A549 (cell line): ENCODE results near the gene GORASP2. TPM values are rescaled to one million over a fixed set of nuclear protein-coding genes. Genes with fewer than 3 reads are reported as not detected.

Source experiments
- ATAC-seq, 2 experiments: fragments of 200-7000 bp in 1 of 2; fragments of >200 bp in 1 of 2; cut with Nextera tagmentation in 1 of 2; cut with Tn5 transposase in 1 of 2; 3 replicates each; pipeline versions ENCODE4 v1.8.0 to v1.9.1; 2018 to 2020; ENCODE audit warnings: mild to moderate bottlenecking in 1 of 2, moderate library complexity in 1 of 2
- CTCF ChIA-PET: fragments of 300-600 bp; sonication (Branson Sonifier 250); formaldehyde crosslinking; extraction: SDS; loops from one replicate; lab custom pipeline; 2021; ENCODE audit warnings: antibody characterized with exemption, inconsistent platforms; lab: Yijun Ruan, JAX
- POLR2A ChIA-PET: fragments of 350-600 bp; formaldehyde crosslinking; extraction: SDS; loops from one replicate; lab custom pipeline; 2021; ENCODE audit warnings: antibody characterized with exemption, inconsistent platforms; lab: Yijun Ruan, JAX
- DNase-seq, 2 experiments: peaks; one replicate each; pipeline versions ENCODE4 v3.0.0 to v3.0.0-alpha.2; 2011 to 2016; ENCODE audit warnings: low read depth in 1 of 2, low spot score in 1 of 2
- FAIRE-seq: peaks from 2 replicates; lab custom pipeline; 2011; peaks lifted over from hg19 to GRCh38; lab: Jason Lieb, UNC
- H3K27ac ChIP-seq, 2 experiments: fragments of >200 bp; sonication (Bioruptor Twin); formaldehyde crosslinking; 3 replicates each; pipeline ENCODE4 v1.5.1; 2016 to 2017
- H3K4me1 ChIP-seq: fragments of >200 bp; sonication (Bioruptor Twin); formaldehyde crosslinking; 3 replicates; pipeline ENCODE4 v1.6.1; 2016
- H3K4me2 ChIP-seq: fragments of >200 bp; sonication (Bioruptor Twin); formaldehyde crosslinking; 3 replicates; pipeline ENCODE4 v1.6.1; 2016
- H3K4me3 ChIP-seq: fragments of >200 bp; sonication (Bioruptor Twin); formaldehyde crosslinking; 3 replicates; pipeline ENCODE4 v1.5.1; 2016
- H3K9me3 ChIP-seq: fragments of >200 bp; sonication (Bioruptor Twin); formaldehyde crosslinking; 3 replicates; pipeline ENCODE4 v1.6.1; 2016
- BCL3 ChIP-seq: fragments of >200 bp; sonication (Bioruptor Twin); formaldehyde crosslinking; IDR thresholded peaks from 3 replicates; pipeline ENCODE4 v1.6.1; 2016
- CHD2 ChIP-seq: fragments of 150-350 bp; IDR thresholded peaks from 2 replicates; pipeline ENCODE4 v1.6.1; 2014; ENCODE audit warnings: low read length; ENCODE audit not compliant: partially characterized antibody
- CHD4 ChIP-seq: fragments of 200-600 bp; sonication (generic); IDR thresholded peaks from 2 replicates; pipeline ENCODE4 v1.6.1; 2016; ENCODE audit warnings: antibody characterized with exemption, mild to moderate bottlenecking, borderline replicate concordance
- FOXS1 ChIP-seq: fragments of 250-450 bp; sonication (Bioruptor Pico); IDR thresholded peaks from 2 replicates; pipeline ENCODE4 v1.5.0; 2020; ENCODE audit warnings: mild to moderate bottlenecking, moderate library complexity
- HOXA7 ChIP-seq: fragments of 250-450 bp; sonication (Bioruptor Pico); IDR thresholded peaks from 2 replicates; pipeline ENCODE4 v1.5.0; 2020; ENCODE audit warnings: mild to moderate bottlenecking, moderate library complexity
- JUNB ChIP-seq: fragments of >200 bp; sonication (Bioruptor Twin); formaldehyde crosslinking; IDR thresholded peaks from 2 replicates; pipeline ENCODE4 v1.6.1; 2016
- KDM5A ChIP-seq: fragments of 200-600 bp; sonication (generic); IDR thresholded peaks from 2 replicates; pipeline ENCODE4 v1.6.1; 2016; ENCODE audit warnings: antibody characterized with exemption, mild to moderate bottlenecking
- MYC ChIP-seq: IDR thresholded peaks from 2 replicates; pipeline ENCODE4 v1.6.1; 2012; ENCODE audit warnings: mild to moderate bottlenecking, inconsistent platforms, low read length, improper control_type of control experiment, borderline replicate concordance
- NPAS2 ChIP-seq: fragments of 250-450 bp; sonication (Bioruptor Pico); IDR thresholded peaks from 2 replicates; pipeline ENCODE4 v1.8.0; 2022; ENCODE audit warnings: mild to moderate bottlenecking, moderate library complexity, borderline replicate concordance
- PHF8 ChIP-seq: fragments of 200-600 bp; sonication (generic); IDR thresholded peaks from 2 replicates; pipeline ENCODE4 v1.6.1; 2016; ENCODE audit warnings: low read depth, mild to moderate bottlenecking, antibody characterized with exemption, moderate library complexity, borderline replicate concordance
- POLR2A ChIP-seq: IDR thresholded peaks from 2 replicates; pipeline ENCODE4 v1.6.1; 2012; ENCODE audit warnings: mild to moderate bottlenecking, low read length
- RCOR1 ChIP-seq: fragments of 150-350 bp; IDR thresholded peaks from 2 replicates; pipeline ENCODE4 v1.6.1; 2014; ENCODE audit warnings: antibody characterized with exemption, low read length, low read depth
- RFX5 ChIP-seq: fragments of 450-650 bp; IDR thresholded peaks from 2 replicates; pipeline ENCODE4 v1.7.1; 2014; ENCODE audit warnings: antibody characterized with exemption, mild to moderate bottlenecking, moderate library complexity
- SMC3 ChIP-seq: fragments of >200 bp; sonication (Bioruptor Twin); formaldehyde crosslinking; IDR thresholded peaks from 3 replicates; pipeline ENCODE4 v1.6.1; 2018; ENCODE audit warnings: inconsistent platforms
- SREBF2 ChIP-seq: fragments of 450-650 bp; IDR thresholded peaks from 2 replicates; pipeline ENCODE4 v1.6.1; 2014; ENCODE audit warnings: mild to moderate bottlenecking, moderate library complexity
- TP53 ChIP-seq: fragments of 250-450 bp; sonication (Bioruptor Pico); IDR thresholded peaks from 2 replicates; pipeline ENCODE4 v1.5.0; 2021; ENCODE audit warnings: mild to moderate bottlenecking, moderate library complexity
- ZC3H11A ChIP-seq: fragments of 450-650 bp; IDR thresholded peaks from 2 replicates; pipeline ENCODE4 v1.6.1; 2014; ENCODE audit warnings: antibody characterized with exemption, mild to moderate bottlenecking
- ZFP36 ChIP-seq: fragments of 450-650 bp; IDR thresholded peaks from 2 replicates; pipeline ENCODE4 v1.6.1; 2014; ENCODE audit warnings: borderline replicate concordance; ENCODE audit not compliant: partially characterized antibody
- ZNF302 ChIP-seq: fragments of 250-450 bp; sonication (Bioruptor Pico); IDR thresholded peaks from 2 replicates; pipeline ENCODE4 v1.9.0; 2021; ENCODE audit warnings: inconsistent platforms, mild to moderate bottlenecking, moderate library complexity
- WGBS: methylation state at CpG from one replicate; pipeline ENCODE4 v1.1.6; 2017; ENCODE audit errors: missing lambda C conversion rate; 5-methylcytosine and 5-hydroxymethylcytosine counted together
- polyA plus RNA-seq, 4 experiments: library from polyadenylated mRNA; depleted of rRNA in 3 of 4; stranded (reverse); fragments of >200 nt; fragmentation: RNase III in 1 of 4; extraction: RNeasy Plus Mini Kit Qiagen cat#74134 plus additional on column Dnase treatment in 1 of 4; gene quantifications; 2 replicates in 3 of 4; 3 replicates in 1 of 4; pipeline ENCODE4 v1.2.3, GENCODE V29; 2011 to 2017
- TF ChIP-seq, protein P1 (sequence below): fragments of 200-600 bp; sonication (generic); IDR thresholded peaks from 2 replicates; pipeline ENCODE4 v1.6.1; 2016; ENCODE audit warnings: antibody characterized with exemption, mild to moderate bottlenecking, moderate library complexity

Gene GORASP2
- polyA plus RNA-seq, 2 of the 4 experiments (the other 2 are of a cell fraction): 90.5 to 179 TPM

DNA sequence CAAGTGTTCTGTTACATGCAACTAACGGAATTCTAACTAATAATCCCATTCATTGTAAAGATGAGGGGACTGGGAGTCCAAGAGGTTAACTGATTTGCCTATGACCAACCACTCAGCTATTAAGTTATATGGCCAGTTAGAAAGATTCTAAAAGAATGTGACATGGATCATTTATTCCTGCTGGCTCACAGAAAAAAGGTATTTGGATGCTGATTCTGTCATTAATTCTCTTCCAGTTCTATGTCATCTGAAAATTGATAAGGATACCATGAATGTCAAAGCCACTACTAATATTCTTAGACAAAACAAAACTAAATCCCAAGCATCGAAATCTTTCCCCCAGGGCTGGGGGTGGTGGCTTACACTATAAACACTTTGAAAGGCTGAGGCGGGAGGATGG lies 41.2 kb upstream of the GORASP2 start:
- no peak for DNase-seq
- CTCF ChIA-PET: interaction anchor here (1.1 kb wide), 1 partner anchor 76 kb away, joined by 3 read pairs; no protein-coding TSS in a partner anchor
- Histone ChIP-seq H3K9me3 (0 out of 3 replicates have a peak, but pooled peaks cover 3% of the 10 kb centered on the region), H3K4me1 (no peaks in the 10 kb centered on the region), H3K4me2 (no peak overlapping the region)
- WGBS: 7% methylated on average over 3 of the region's 3 CpGs
- POLR2A ChIA-PET: no interaction called here
- TF ChIP-seq NPAS2 (CRISPR knock-in tag) (no peak), RCOR1 (no peak), KDM5A (no peak), POLR2A (no peak), RFX5 (no peak), ZNF302 (CRISPR knock-in tag) (no peak)
- TF ChIP-seq, all 56 proteins: peak for 0
- ATAC-seq: no peak
- FAIRE-seq: no peak
- Histone ChIP-seq H3K27ac (no peak overlapping the region), H3K4me3 (no peak overlapping the region)

GRCh38 chr2:170891893-170892292 lies 37.2 kb upstream of the GORASP2 start:
- H3K9me3 ChIP-seq: 0 out of 3 replicates have a peak, but pooled peaks cover 3% of the 10 kb centered on the region
- ChIA-PET CTCF (interaction anchor here (1.4 to 1.5 kb wide), 2 partner anchors 20 to 37 kb away, joined by 3 to 4 read pairs; partner anchors contain the start of gene GORASP2), POLR2A (no interaction called here)
- H3K4me1 ChIP-seq: no peaks in the 10 kb centered on the region
- DNase-seq: no peak
- no peak overlapping the region for H3K27ac ChIP-seq
- no peak overlapping the region for H3K4me2 ChIP-seq
- WGBS: 63% methylated on average over 4 of the region's 4 CpGs
- ATAC-seq: no peak
- FAIRE-seq: no peak
- H3K4me3 ChIP-seq: no peak overlapping the region
- TF ChIP-seq, protein P1, sequence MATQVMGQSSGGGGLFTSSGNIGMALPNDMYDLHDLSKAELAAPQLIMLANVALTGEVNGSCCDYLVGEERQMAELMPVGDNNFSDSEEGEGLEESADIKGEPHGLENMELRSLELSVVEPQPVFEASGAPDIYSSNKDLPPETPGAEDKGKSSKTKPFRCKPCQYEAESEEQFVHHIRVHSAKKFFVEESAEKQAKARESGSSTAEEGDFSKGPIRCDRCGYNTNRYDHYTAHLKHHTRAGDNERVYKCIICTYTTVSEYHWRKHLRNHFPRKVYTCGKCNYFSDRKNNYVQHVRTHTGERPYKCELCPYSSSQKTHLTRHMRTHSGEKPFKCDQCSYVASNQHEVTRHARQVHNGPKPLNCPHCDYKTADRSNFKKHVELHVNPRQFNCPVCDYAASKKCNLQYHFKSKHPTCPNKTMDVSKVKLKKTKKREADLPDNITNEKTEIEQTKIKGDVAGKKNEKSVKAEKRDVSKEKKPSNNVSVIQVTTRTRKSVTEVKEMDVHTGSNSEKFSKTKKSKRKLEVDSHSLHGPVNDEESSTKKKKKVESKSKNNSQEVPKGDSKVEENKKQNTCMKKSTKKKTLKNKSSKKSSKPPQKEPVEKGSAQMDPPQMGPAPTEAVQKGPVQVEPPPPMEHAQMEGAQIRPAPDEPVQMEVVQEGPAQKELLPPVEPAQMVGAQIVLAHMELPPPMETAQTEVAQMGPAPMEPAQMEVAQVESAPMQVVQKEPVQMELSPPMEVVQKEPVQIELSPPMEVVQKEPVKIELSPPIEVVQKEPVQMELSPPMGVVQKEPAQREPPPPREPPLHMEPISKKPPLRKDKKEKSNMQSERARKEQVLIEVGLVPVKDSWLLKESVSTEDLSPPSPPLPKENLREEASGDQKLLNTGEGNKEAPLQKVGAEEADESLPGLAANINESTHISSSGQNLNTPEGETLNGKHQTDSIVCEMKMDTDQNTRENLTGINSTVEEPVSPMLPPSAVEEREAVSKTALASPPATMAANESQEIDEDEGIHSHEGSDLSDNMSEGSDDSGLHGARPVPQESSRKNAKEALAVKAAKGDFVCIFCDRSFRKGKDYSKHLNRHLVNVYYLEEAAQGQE: no peak
- no peak for TF ChIP-seq HOXA7 (CRISPR knock-in tag)
- no peak for TF ChIP-seq ZC3H11A
- no peak for TF ChIP-seq TP53
- TF ChIP-seq MYC: no peak
- TF ChIP-seq RCOR1: no peak

DNA sequence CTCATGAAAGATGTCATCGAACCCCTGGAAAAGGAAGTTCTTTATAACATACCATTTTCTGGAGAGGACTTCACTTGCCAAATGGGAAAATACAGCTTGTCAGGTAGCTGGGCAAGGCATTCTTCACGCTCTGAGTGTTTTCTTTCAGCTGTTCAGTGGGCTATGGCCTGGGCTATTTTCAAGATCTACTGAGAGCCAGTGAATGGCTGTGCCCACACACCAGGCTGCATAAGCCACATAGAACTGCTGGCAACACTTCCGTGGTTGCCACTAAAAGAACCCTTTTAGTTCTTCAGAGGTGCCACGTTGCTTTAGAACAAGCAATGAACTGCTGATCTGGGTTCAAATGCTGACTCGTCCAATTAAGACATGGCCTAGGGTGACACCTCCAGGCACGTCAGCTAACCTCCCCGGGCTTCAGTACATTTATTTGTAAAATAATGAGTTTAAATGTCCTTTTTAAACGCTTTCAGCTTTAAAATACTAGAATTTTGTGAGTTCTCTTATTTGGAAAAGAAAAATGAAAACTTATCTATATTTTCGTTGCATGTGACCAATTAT lies 36.6 kb upstream of the GORASP2 start:
- 27% methylated on average over 9 of the region's 9 CpGs for WGBS
- H3K9me3 ChIP-seq: 0 out of 3 replicates have a peak, but pooled peaks cover 3% of the 10 kb centered on the region
- DNase-seq (no peak), FAIRE-seq (no peak), ATAC-seq (no peak)
- ChIA-PET POLR2A (no interaction called here), CTCF (interaction anchor here (1.5 kb wide), 1 partner anchor 21 kb away, joined by 3 read pairs; no protein-coding TSS in a partner anchor)
- H3K4me1 ChIP-seq: no peaks in the 10 kb centered on the region
- H3K27ac ChIP-seq: no peak overlapping the region
- no peak overlapping the region for H3K4me3 ChIP-seq
- TF ChIP-seq SMC3 (no peak), CHD4 (no peak)
- no peak overlapping the region for H3K4me2 ChIP-seq

DNA sequence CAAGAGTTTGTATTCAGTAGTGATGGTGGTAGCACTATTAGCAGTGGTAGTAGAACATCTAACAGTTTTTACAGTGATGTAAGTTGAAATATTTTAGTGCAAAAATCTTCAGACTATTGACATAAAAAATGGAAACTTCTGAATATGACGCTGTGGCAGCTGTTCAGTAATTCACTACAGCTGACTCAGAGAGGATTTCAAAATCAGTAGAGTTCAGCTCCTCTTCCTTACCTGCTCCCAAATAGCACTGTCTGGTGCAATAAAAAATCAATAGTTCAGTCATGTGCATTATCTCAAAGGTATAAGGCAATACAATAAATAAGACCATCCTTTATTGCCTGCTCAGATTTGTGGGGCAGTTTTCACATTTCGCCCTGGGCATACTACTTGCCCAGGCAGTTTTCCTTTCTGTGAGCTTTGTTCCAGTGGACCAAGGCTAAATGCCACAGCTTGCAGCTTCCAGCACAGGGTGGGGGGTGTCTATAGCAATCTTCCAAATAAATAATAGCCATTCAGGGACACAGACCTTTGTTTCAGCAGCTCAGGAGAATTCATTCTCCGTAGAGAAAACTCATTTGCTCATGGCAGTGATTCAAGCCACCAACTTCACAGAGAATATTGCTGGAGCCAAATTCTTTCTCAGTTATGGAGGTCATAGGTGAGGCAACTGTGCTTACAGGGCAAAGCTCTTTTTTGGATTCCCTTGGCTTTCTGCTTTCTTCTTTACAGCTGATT lies 33.9 kb upstream of the GORASP2 start:
- no peak for DNase-seq
- H3K4me1 ChIP-seq: no peaks in the 10 kb centered on the region
- CTCF ChIA-PET: interaction anchor here (1.8 to 2.7 kb wide), 4 partner anchors 9 to 34 kb away, joined by 5 to 16 read pairs (median 6); partner anchors contain the start of gene GORASP2
- no peak overlapping the region for H3K27ac ChIP-seq
- POLR2A ChIA-PET: interaction anchor here (0.9 kb wide), 1 partner anchor 34 kb away, joined by 3 read pairs; the partner anchor contains the start of gene GORASP2
- no peak for FAIRE-seq
- no peak for TF ChIP-seq PHF8
- no peak for TF ChIP-seq ZNF302 (CRISPR knock-in tag)
- no peak for TF ChIP-seq SREBF2
- TF ChIP-seq MYC: no peak
- TF ChIP-seq FOXS1: no peak
- TF ChIP-seq CHD2: no peak
- TF ChIP-seq BCL3: no peak
- no peak for TF ChIP-seq ZFP36
- no peak for TF ChIP-seq JUNB
- TF ChIP-seq NPAS2 (CRISPR knock-in tag): no peak
- TF ChIP-seq CHD4: no peak
- no peak overlapping the region for H3K4me3 ChIP-seq
- ATAC-seq: no peak; a peak in 2 of 6 replicates
- 10% methylated on average over 3 of the region's 3 CpGs for WGBS
- H3K4me2 ChIP-seq: peak overlapping the region; percentile 5; the same call in 1 of the 3 replicates
- H3K9me3 ChIP-seq: peaks cover 5% of the 10 kb centered on the region; the same call in 1 of the 3 replicates
